NK-92 treated with Interleukin-12 subunit alpha and Interleukin-12 subunit beta, amount 100 ng/mL, for 24 hours (cell line): Measurements from ENCODE around the gene TMEM116.
"Not testable (repeated sequence)": the region's sequence is repeated elsewhere in the genome, so short reads cannot be mapped to it uniquely, and the experiment has no call there.

Source experiments
- DNase-seq: peaks from one replicate; lab custom pipeline; 2025; lab: John Stamatoyannopoulos, UW

Gene TMEM116

DNA sequence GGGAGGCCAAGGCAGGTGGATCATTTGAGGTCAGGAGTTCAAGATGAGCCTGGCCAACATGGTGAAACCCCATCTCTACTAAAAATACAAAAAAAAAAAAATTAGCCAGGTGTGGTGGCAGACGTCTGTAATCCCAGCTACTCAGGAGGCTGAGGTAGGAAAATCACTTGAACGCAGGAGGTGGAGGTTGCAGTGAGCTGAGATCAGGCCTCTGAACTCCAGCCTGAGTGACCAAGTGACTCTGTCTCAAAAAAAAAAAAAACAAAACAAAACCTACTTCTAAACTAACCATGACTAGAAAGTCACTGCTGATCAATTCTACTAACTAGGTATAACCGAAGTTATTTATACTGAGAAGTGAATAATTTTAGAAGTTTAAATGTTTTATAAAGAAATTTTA lies 3.4 kb downstream of the TMEM116 start:
- DNase-seq: not testable (repeated sequence)

DNA sequence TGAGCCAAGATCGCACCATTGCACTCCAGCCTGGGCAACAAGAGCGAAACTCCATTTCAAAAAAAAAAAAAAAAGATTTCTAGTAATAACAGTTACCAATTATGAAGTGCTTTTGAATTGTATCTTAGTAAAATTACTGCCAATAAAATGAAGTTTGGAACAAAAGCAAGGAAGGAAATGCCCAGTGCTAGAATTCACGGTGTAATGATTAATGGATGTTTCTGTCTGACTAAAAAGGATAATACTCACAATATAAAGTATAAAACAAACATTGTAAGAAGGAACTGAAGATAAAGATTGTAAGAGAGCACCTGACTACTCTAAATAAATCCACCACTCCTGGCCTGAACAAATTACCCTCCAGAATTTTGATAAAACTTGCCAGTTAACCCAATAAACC lies 4.0 kb downstream of the TMEM116 start:
- DNase-seq: no peak

DNA sequence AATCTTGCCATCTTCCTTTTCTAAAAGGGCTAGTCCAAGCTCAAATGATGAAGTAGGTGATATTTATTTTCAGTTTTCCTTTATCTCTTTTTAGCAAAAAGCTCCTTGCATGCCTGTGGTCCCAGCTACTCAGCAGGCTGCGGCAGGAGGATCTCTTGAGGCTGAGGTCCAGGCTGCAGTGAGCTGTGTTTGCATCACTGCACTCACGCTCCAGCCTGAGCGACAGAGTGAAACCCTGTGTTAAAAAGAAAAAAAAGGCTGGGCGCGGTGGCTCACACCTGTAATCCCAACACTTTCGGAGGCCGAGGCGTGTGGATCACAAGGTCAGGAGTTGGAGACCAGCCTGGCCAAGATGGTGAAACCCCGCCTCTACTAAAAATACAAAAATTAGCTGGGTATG lies 5.0 kb downstream of the TMEM116 start:
- DNase-seq: no peak

DNA sequence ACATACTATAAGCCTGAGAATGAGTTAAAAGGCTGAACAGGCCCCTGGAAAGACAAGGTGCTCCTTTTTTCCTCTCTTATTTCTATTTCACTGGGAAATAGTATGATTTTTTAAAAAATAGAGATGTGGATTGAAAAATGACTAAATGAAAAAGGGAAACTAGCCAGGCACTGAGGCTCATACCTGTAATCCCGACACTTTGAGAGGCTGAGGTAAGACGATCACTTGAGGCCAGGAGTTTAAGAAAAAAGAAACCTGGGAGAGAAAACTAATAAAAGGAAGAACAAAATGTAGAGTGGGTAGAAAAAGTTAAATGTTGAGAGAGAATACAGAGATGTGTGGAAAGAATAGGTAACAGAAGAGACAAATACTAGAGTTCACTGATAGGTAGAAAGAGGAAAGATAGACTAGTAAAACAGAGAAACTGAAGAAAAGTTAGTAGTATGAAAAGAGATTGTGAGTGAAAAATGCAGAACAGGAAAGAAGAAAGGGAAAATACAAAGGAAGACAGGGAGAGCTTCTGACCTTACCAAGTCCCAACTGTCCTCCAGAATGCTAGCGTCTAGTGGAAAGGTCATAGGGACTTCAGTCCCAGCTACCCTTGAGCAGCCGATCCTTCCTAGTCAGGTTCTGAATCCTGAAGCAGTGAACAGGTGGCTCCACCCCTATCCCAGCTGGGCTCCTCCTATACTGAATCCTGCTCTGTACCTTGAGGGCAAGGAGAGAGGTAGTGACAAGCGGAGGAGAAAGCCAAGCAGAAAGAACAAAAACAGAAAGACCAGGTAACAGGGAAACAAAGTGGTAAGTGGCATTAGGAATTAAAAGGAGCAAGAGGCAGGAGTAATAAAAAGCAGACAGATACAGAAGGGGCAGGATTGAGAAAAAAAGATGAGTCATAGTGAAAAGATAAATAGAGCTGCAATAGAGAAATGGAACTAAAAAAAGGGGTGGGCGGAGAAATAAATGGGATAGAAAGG lies 7.3 kb downstream of the TMEM116 start:
- DNase-seq: no peak

DNA sequence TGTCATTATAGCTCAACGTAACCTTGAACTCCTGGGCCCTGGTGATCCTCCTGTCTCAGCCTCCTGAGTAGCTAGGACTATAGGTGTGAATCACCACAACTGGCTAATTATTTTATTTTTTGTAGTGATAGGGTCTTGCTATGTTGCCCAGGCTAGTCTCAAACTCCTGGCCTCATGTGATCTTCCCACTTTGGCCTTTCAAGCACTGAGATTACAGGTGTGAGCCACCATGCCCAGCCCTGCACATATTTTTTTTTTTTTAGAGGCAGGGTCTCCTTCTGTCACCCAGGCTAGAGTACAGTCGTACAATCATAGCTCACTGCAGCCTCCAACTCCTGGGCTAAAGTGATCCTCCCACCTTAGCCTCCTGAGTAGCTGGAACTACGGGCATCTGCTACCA lies 8.9 kb downstream of the TMEM116 start:
- no peak for DNase-seq

DNA sequence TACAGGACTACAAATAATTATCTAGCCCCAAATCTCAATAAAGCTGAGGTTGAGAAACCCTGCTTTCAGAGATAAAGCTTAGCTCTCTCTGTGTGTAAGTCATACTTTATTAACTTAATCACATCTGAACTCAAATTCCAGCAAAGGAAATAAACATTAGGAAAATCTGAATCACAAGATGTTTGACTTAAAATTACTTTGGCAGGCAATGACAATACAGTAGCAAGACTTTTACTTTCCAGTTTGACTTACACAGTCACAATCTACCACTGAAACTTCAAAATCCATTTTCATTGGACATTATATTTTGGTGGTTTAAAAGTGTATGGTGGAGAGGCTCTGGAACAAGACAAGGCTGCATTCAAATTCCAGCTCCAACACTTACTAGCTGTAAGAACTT lies 11.4 kb downstream of the TMEM116 start:
- no peak for DNase-seq

DNA sequence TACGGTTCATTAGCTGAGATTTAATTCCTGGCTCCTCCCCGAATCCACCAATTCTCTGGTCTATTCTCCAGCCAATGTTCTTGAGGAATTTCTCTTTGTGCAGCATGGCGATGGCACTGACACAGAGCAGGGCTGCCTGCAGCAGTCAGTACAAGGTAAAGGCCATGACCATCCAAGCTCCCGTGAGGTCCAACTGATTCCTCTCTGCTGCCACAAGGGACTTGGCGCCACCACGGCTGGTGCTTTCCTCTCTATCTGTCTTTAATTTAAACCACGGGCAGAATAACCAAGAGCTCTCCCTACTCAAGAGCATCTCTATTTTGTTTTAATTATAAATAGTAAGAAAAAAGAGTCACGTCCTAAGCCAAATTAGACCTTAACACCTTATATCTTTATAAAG lies 12.1 kb downstream of the TMEM116 start:
- DNase-seq: no peak

DNA sequence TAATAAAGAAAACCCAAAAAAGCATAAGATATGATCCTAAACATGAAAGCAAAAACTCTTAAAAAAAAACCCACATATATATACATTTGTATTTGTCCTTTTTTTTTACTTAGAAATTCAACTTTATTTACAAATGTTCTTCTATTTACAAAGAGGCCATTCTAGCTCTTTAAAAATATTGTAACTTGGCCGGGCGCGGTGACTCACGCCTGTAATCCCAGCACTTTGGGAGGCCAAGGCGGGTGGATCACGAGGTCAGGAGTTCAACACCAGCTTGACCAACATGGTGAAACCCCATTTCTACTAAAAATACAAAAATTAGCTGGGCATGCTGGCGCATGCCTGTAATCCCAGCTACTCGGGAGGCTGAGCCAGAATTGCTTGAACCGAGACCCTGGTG lies 13.8 kb downstream of the TMEM116 start:
- not testable (repeated sequence) for DNase-seq

DNA sequence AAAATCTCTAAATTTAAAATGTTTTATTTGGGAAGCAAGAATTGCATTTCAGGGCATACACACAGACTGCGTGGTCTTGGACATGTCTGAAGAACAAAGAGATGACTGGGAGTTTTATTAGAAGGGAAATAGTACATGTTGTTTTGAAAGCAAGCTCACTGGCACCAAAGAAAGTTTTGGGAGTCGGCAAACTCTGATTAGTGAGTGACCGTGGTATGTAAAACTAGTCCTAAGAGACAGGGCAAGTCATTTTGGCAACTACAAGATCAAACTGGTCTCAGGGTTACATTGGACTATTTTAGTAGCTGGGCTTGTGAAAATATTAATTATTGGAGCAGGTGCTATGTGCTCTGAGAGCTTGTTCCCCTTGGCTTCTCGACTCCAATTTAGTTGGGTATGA lies 14.9 kb downstream of the TMEM116 start:
- no peak for DNase-seq

DNA sequence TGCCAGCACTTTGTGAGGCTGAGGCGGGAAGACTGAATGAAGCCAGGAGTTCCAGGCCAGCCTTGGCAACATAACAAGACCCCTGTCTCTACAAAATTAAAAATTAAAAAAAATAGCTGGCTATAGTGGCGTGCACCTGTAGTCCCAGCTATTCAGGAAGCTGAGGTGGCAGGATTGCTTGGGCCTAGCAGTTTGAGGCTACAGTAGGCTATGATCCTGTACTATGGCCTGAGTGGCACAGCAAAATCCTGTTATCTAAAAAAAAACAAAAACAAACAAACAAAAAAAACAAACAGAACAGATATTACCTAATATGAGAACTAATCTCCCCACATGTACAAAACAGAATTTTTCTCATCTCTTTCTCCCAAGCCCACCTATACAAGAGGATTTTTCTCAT lies 15.7 kb downstream of the TMEM116 start:
- DNase-seq: no peak

DNA sequence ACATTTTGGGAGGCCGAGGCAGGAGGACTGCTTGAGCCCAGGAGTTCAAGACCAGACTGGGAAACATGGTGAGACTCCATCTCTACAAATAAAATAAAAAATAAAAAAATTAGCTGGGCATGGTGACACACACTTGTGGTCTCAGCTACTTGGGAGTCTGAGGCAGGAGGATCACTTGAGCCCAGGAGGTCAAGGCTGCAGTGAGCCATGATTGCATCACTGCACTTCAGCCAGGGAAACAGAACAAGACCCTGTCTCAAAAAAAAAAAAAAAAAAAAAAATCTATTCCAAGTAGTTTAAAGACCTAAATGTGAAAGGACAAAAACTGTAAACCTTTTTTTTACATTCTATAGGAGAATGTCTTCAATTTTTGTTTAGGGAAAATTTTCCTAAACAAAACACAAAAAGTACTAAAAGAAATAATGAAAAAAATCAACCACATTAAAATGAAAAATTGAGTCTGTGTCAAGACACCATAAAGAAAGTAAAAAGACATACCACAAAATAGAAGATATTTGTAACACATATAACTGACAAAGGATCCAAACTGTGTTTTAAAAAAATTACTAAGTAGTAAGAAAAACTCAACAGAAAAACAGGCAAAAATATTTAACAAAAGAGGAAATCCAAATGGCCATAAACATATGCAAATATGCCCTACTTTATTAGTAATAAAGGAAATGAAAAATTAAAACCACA lies 17.0 kb downstream of the TMEM116 start:
- DNase-seq: no peak

DNA sequence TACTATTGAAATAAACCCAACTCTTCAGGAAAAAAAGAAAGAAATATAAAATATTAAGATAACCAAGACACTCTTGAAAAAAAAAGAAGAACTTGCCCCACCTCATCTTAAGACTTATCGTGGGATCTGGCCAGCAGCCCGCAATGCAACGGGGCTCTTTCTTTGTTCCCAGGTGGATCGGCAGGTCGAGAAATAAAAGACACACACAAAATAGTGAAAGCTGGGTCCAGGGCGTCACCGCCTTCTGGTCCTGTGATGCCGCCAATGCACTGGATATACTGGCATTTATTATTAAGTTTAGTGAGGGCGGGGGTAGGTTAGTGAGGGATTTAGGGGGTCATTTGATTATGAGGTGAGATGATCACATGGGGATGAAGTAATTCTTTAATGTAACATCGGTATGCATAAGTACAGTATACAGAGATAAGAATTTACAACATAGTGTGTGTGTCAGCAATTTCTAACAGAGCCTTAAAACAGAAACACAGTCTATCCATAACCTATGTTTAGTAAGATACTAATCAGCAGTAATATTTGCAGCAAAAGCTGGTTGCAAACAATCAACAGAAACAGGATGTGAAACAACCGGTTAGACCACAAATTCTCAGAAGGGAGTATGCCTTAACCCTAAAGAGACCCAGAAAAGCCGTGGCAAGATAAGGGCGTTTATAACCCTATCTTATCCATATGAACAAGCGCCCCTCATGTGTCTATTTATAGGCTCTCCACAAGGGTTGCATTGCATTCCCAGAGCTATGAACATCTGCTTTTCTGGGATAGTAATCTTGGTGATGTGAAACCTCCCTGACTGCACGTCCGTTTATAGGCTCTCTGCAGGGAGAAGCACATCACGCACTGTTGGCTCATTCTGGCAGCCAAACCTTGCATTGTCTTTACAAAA lies 18.5 kb downstream of the TMEM116 start:
- not testable (repeated sequence) for DNase-seq

DNA sequence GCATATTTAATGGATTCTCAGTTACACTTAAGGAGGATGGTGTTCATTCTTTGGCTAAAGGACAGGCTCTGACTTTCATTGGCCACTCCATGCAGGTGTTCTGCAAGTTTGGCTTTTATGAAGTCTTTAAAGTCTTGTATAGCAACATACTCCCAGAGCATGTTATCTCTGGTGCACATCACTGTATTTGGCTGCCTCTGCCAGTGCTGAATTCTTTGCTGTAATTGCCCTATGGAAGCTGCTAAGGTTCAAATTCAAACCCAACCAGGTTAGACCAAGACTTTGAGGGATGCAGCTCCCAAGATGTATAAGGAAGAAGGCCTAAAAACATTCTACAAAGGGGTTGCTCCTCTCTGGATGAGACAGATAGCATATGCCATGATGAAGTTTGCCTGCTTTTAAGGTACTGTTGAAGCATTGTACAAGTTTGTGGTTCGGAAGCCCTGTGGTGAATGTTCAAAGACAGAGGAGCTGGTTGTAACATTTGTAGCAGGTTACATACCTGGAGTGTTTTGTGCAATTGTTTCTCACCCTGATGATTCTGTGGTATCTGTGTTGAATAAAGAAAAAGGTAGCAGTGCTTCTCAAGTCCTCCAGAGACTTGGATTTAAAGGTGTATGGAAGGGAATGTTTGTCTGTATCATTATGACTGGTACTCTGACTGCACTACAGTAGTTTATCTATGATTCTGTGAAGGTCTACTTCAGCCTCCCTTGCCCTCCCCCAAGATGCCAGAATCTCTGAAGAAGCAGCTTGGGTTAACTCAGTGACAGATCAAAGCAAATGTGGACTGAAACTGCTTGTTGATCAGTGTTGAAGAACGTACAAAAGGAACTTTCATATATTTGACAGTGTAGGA lies 19.4 kb downstream of the TMEM116 start:
- DNase-seq: no peak

DNA sequence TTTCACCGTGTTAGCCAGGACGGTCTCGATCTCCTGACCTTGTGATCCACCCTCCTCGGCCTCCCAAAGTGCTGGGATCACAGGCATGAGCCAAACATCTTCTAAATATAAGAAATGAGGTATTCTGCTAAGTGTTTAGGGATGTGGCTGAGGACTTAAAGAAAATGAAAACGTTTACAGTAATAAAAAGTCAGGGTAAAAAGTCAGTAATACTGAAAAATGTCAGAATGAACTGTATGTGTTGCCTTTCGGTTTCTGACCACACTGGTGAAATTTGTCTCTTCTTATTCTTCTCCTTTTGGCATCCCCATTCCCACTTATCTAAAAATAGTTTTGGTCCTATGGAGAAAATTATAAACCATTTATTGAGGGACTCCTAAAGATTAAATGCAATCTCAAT lies 20.5 kb downstream of the TMEM116 start:
- DNase-seq: no peak

DNA sequence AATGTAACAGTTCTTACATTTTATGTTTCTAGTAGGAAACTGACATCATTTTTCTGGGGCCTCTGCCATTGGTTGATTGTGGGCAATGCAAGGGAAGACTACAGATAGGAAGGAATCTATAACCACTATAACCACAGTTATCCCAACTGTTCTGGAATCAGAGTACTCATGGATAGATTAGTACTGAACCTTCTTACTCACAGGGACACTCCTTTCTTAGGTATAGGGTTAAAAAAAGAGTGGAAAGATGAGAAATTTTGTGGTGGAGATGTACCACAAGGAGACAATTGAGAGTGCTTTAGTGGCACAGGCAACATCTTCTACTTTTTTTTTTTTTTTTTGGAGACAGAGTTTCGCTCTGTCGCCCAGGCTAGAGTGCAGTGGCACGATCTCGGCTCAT lies 21.0 kb downstream of the TMEM116 start:
- no peak for DNase-seq

DNA sequence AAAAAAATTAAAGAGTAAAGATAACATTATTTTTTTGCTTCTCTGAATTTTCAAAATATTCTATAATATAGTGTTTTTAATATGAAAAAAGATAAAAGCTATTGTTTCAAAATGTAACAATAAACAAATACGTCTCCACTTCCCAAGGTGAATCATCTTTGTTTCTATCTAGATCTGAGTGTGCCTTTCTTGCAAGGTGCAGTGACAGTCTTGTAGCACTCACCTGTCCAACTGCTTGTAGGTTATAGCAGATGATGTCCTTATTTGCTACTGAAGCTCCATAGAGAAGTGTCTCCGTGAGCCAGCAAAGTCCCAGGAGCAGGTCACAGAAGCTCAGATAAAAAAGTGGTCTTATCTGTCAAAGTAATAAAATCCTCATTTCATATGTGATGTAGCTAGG lies 21.4 kb downstream of the TMEM116 start:
- DNase-seq: no peak

DNA sequence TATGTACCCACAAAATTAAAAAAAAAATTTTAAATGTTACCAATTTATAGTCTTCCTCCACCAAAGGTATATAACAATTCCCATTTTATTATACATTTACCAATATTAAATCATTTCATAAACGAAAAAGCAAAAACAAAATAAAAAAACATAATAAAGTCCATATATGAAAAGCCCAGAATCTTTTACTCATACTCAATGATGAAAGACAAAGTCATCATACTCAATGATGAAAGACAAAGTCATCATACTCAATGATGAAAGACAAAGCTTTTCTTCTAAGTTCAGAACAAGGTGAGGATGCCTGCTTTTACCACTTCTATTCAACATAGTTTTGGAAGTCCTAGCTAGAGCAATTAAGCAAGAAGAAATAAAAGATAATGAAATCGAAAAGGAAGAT lies 28.1 kb downstream of the TMEM116 start:
- no peak for DNase-seq

DNA sequence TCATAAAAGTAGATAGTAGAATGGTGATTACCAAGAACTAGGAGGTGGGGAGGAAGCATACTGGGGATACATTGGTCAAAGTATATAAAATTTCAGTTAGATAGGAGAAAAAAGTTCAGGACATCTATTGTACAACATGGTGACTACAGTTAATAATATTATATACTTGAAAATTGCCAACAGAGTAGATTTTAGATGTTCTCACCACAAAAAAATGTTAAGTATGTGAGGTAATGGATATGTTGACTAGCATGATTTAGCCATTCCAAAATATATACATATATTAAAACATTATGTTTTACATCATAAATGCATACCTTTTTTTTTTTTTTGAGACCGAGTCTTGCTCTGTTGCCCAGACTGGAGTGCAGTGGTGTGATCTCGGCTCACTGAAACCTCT lies 31.0 kb downstream of the TMEM116 start:
- DNase-seq: no peak

DNA sequence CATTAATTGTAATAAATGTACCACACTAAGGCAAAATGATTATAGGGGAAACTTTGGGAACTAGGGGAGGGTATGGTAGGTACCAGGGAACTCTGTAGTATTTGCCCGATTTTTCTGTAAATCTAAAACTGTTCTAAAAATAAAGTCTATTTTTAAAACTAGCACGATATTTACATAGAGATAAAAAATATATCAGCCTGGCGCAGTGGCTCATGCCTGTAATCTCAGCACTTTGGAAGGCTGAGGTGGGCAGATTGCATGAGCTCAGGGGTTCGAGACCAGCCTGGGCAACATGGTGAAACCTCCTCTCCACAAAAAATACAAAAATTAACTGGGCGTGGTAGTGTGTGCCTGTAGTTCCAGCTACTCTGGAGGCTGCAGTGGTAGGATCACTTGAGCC lies 32.4 kb downstream of the TMEM116 start:
- DNase-seq: no peak

DNA sequence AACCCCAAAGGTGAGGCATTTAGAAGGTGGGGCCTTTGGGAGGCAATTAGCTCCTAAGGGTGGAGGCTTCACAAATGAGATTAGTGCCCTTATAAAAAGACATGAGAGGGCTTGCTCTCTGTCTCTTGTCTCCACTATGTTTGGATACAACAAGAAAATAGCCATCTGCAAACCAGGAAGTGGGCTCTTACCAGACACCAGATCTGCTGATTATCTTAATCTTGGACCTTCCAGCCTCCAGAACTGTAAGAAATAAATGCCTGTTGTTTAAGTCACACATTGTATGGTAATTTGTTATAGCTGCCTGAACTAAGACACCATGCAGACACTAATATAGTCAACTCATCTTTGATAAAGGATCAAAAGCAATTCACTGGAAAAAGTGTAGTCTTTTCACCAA lies 34.4 kb downstream of the TMEM116 start:
- no peak for DNase-seq

DNA sequence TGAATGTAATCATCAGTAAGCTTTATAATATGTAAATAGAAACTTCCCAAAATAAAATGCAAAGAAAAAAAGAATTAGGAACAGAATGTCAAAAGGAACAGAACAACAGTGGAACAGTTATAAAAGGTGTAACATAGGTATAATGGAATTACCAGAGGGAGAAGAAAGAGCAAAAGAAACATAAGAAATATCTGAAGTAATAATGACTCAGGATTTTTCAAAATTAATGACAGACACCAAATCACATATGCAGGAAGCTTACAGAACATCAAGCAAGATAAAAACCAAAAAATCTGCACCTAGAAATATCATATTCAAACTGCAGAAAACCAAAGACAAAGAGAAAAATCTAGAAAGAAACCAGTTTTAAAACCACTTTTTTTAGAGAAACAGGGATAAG lies 36.1 kb downstream of the TMEM116 start:
- no peak for DNase-seq
